K562 (cell line): ENCODE data around the gene RPL11. TPM values are rescaled to one million over a fixed set of nuclear protein-coding genes. Genes with fewer than 3 reads are reported as not detected.

Experiments
- AFF1 ChIP-seq, 2 experiments: fragments of 450-650 bp; IDR thresholded peaks; 2 replicates each; pipeline ENCODE4 v1.6.1; 2018; ENCODE audit warnings: mild to moderate bottlenecking in 2 of 2, low read depth in 1 of 2; ENCODE audit not compliant: partially characterized antibody in 2 of 2
- CBFB ChIP-seq: sonication (generic); formaldehyde crosslinking; IDR thresholded peaks from 2 replicates; pipeline ENCODE4 v1.4.0; 2020; ENCODE audit warnings: mild to moderate bottlenecking, missing genetic modification reagents
- DACH1 ChIP-seq: fragments of 450-650 bp; IDR thresholded peaks from 2 replicates; pipeline ENCODE4 v1.6.1; 2018; ENCODE audit not compliant: partially characterized antibody
- EP300 ChIP-seq: IDR thresholded peaks from 2 replicates; pipeline ENCODE4 v1.6.1; 2012; ENCODE audit warnings: low read length, improper control_type of control experiment
- FUS ChIP-seq: fragments of 200-400 bp; formaldehyde crosslinking; optimal IDR thresholded peaks from 2 replicates; pipeline ENCODE3; 2017; ENCODE audit warnings: low read depth, low read length
- HCFC1 ChIP-seq: IDR thresholded peaks from 2 replicates; pipeline ENCODE4 v1.6.1; 2012; ENCODE audit warnings: low read depth, low read length, improper control_type of control experiment
- HDAC1 ChIP-seq, 2 experiments: fragments of 450-650 bp; IDR thresholded peaks; 2 replicates each; pipeline ENCODE4 v1.6.1; 2016 to 2017; ENCODE audit warnings: inconsistent platforms in 1 of 2, mild to moderate bottlenecking in 1 of 2, moderate library complexity in 1 of 2
- JUND ChIP-seq, 2 experiments: IDR thresholded peaks; 2 replicates in 1 of 2; 3 replicates in 1 of 2; pipeline ENCODE4 v1.6.1; 2011; ENCODE audit warnings: borderline replicate concordance in 2 of 2, low read depth in 2 of 2, low read length in 2 of 2, improper control_type of control experiment in 1 of 2, missing biosample characterization in 1 of 2, missing genetic modification characterization in 1 of 2, missing genetic modification reagents in 1 of 2
- NCOA4 ChIP-seq: fragments of 450-650 bp; IDR thresholded peaks from 2 replicates; pipeline ENCODE4 v1.6.1; 2018; ENCODE audit warnings: mild to moderate bottlenecking; ENCODE audit not compliant: partially characterized antibody
- SLC30A9 ChIP-seq: fragments of 250-450 bp; sonication (Bioruptor Pico); IDR thresholded peaks from 2 replicates; pipeline ENCODE4 v1.8.0; 2022; ENCODE audit warnings: mild to moderate bottlenecking, moderate library complexity
- SRSF3 ChIP-seq: fragments of 200-400 bp; formaldehyde crosslinking; IDR thresholded peaks from 2 replicates; pipeline ENCODE4 v1.6.1; 2016; ENCODE audit warnings: mild to moderate bottlenecking, low read length, moderate library complexity; ENCODE audit not compliant: insufficient read depth
- THRB ChIP-seq: fragments of 450-650 bp; formaldehyde crosslinking; conservative IDR thresholded peaks from 2 replicates; pipeline ENCODE4 v1.4.0; 2022; ENCODE audit warnings: mild to moderate bottlenecking, missing genetic modification characterization
- TSC22D4 ChIP-seq: fragments of 450-650 bp; IDR thresholded peaks from 2 replicates; pipeline ENCODE4 v1.6.1; 2016; ENCODE audit warnings: missing genetic modification characterization, missing biosample characterization, control low read depth
- UBTF ChIP-seq, 2 experiments: IDR thresholded peaks; 2 replicates each; pipeline ENCODE4 v1.6.1; 2012; ENCODE audit warnings: improper control_type of control experiment in 2 of 2, low read depth in 2 of 2, low read length in 2 of 2, borderline replicate concordance in 1 of 2
- ZC3H4 ChIP-seq: sonication (generic); formaldehyde crosslinking; IDR thresholded peaks from 2 replicates; pipeline ENCODE4 v1.9.0; 2021; ENCODE audit warnings: missing genetic modification reagents, borderline replicate concordance
- ZNF263 ChIP-seq: sonication (generic); formaldehyde crosslinking; IDR thresholded peaks from 2 replicates; pipeline ENCODE4 v1.8.0; 2022; ENCODE audit warnings: mild to moderate bottlenecking, missing genetic modification reagents, borderline replicate concordance
- ZNF699 ChIP-seq: fragments of 250-450 bp; sonication (Bioruptor Pico); IDR thresholded peaks from 2 replicates; pipeline ENCODE4 v1.8.0; 2021; ENCODE audit warnings: mild to moderate bottlenecking, moderate library complexity; ENCODE audit not compliant: insufficient replicate concordance
- ZNF766 ChIP-seq: fragments of 200-800 bp; sonication (Bioruptor generic); conservative IDR thresholded peaks from 2 replicates; pipeline ENCODE4 v1.6.1; 2016; ENCODE audit warnings: missing genetic modification characterization, missing compliant biosample characterization
- ZNF77 ChIP-seq: fragments of 250-450 bp; sonication (Bioruptor Pico); IDR thresholded peaks from 2 replicates; pipeline ENCODE4 v1.5.0; 2020
- polyA plus RNA-seq, 8 experiments: library from polyadenylated mRNA; depleted of rRNA in 4 of 8; stranded (reverse) in 5 of 8; unstranded in 3 of 8; fragments of >200 nt; fragmentation: Nextera tagmentation in 2 of 8; fragmentation: Illumina TruSeq in 1 of 8; extraction: Ambion mirVana in 2 of 8; extraction: Trizol in 1 of 8; gene quantifications; 2 replicates each; pipeline versions ENCODE4 v1.2.1 to v1.2.3, GENCODE V29; 2011 to 2014; ENCODE audit warnings: inconsistent platforms in 1 of 8, missing spikeins in 1 of 8
- total RNA-seq, 7 experiments: library from RNA; depleted of rRNA in 6 of 7; stranded (reverse); fragments of >200 nt in 6 of 7; fragmentation: Illumina TruSeq in 2 of 7; extraction: Trizol in 2 of 7; gene quantifications; 2 replicates each; pipeline versions ENCODE4 v1.2.1 to v1.2.3, GENCODE V29; 2011 to 2021; ENCODE audit warnings: low replicate concordance in 1 of 7

RPL11 gene
- total and polyA plus RNA-seq, 9 of the 15 experiments (the other 6 are each of a cell fraction or from before 2014, with no cell fraction given): 1,781 to 4,526 (median 3,111) TPM

- TF ChIP-seq ZNF699 (CRISPR knock-in tag): no peak
- TF ChIP-seq SRSF3: no peak
- TF ChIP-seq DACH1: no peak
- peak; percentile 95 for TF ChIP-seq ZNF766 (CRISPR knock-in tag)
- TF ChIP-seq CBFB (CRISPR knock-in tag): no peak
- 0 out of 4 replicates have a peak, but pooled peaks of 1 of the 2 experiments have one; percentile 23 for TF ChIP-seq UBTF (IDR thresholded peaks at IDR 0.05; ENCODE audit: borderline replicate concordance in 1 of 2, low read depth in 2 of 2, low read length in 2 of 2)
- TF ChIP-seq THRB (CRISPR knock-in tag): no peak
- no peak for TF ChIP-seq SLC30A9 (CRISPR knock-in tag)
- no peak for TF ChIP-seq EP300
- no peak for TF ChIP-seq TSC22D4 (tag)
- no peak for TF ChIP-seq FUS
- no peak for TF ChIP-seq ZNF77
- no peak for TF ChIP-seq ZC3H4
- peak in 1 of 2 experiments; percentile 94 for TF ChIP-seq AFF1 (IDR thresholded peaks at IDR 0.05; ENCODE audit: low read depth in 1 of 2, partially characterized antibody in 2 of 2)
- peak; percentile 37; the same call in 1 of the 2 replicates for TF ChIP-seq ZNF263 (CRISPR knock-in tag)
- TF ChIP-seq JUND (IDR thresholded peaks at IDR 0.05; ENCODE audit: borderline replicate concordance, low read depth, low read length): peak; percentile 47; the same call in 1 of the 2 replicates
- peak; percentile 59; the same call in 2 of the 3 replicates for TF ChIP-seq JUND (tag; IDR thresholded peaks at IDR 0.05; ENCODE audit: borderline replicate concordance, low read depth, low read length)
- TF ChIP-seq NCOA4: no peak
- peak in 1 of 2 experiments; percentile 59; a peak in 1 of 4 replicates for TF ChIP-seq HDAC1 (IDR thresholded peaks at IDR 0.05)
- peak; percentile 43; the same call in 1 of the 2 replicates for TF ChIP-seq HCFC1
Observed at GRCh38 chr1:23673086-23673813, 18.4 kb upstream of the RPL11 start (continued).
